Measurements from ENCODE around the gene TGM2. TPM values are rescaled to one million over a fixed set of nuclear protein-coding genes. Genes with fewer than 3 reads are reported as not detected.

TGM2 gene
- total and polyA plus RNA-seq, 9 of the 15 experiments (the other 6 are each of a cell fraction or from before 2014, with no cell fraction given) = 5.5 to 78.5 (median 37.6) TPM

DNA sequence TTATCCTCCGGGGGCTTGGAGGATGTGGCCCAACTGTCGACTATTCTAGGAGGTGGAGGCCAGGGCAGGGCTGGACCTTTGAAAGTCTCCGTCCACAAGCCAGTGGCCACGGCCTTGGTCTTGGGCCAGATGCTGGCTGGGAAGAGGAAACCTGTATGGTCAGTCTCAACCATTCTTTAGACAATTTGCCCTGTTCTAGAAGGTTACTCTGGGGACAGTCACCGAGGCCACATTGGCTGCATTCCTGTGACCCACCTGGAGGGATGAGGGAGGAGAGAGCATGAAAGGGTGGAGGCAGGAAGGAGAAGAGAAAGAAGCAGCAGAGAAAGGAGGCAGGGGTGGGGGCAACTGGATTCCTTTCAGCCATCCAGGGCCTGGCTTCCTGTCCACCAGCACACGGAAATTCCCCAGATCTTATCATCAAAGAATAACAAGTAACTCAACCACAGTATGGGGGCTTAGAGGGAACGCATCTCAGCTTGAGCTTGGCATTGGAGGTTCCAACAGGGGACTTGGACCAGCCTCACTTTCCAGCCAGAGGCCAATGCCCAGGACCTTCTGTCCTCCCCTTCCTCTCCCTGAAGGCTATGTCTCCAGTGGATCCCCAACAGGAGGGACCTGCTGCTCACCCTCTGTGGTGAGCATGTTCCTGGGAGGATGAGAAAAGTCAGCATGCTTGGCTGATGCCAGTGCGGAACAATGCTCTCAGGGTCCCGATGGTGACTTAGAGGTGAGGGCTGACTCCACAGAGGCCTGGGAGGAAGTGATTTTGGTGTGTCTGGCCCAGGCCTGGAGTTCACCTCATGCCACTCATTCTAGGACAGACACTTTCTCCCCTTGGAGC, 30.4 kb downstream of the TGM2 start (continued):
- TF ChIP-seq, protein P1, sequence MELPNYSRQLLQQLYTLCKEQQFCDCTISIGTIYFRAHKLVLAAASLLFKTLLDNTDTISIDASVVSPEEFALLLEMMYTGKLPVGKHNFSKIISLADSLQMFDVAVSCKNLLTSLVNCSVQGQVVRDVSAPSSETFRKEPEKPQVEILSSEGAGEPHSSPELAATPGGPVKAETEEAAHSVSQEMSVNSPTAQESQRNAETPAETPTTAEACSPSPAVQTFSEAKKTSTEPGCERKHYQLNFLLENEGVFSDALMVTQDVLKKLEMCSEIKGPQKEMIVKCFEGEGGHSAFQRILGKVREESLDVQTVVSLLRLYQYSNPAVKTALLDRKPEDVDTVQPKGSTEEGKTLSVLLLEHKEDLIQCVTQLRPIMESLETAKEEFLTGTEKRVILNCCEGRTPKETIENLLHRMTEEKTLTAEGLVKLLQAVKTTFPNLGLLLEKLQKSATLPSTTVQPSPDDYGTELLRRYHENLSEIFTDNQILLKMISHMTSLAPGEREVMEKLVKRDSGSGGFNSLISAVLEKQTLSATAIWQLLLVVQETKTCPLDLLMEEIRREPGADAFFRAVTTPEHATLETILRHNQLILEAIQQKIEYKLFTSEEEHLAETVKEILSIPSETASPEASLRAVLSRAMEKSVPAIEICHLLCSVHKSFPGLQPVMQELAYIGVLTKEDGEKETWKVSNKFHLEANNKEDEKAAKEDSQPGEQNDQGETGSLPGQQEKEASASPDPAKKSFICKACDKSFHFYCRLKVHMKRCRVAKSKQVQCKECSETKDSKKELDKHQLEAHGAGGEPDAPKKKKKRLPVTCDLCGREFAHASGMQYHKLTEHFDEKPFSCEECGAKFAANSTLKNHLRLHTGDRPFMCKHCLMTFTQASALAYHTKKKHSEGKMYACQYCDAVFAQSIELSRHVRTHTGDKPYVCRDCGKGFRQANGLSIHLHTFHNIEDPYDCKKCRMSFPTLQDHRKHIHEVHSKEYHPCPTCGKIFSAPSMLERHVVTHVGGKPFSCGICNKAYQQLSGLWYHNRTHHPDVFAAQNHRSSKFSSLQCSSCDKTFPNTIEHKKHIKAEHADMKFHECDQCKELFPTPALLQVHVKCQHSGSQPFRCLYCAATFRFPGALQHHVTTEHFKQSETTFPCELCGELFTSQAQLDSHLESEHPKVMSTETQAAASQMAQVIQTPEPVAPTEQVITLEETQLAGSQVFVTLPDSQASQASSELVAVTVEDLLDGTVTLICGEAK (IDR thresholded peaks at IDR 0.05) = no peak
- TF ChIP-seq, protein P1 (CRISPR knock-in tag; IDR thresholded peaks at IDR 0.05) = no peak
- TF ChIP-seq FOS (IDR thresholded peaks at IDR 0.05; ENCODE audit: extremely low read depth, insufficient read length) (no peak), ARID2 (IDR thresholded peaks at IDR 0.05) (no peak), EZH2 (IDR thresholded peaks at IDR 0.05; ENCODE audit: borderline replicate concordance, low read depth, low read length) (no peak), TAF9B (IDR thresholded peaks at IDR 0.05; ENCODE audit: partially characterized antibody) (no peak), ZNF77 (CRISPR knock-in tag; IDR thresholded peaks at IDR 0.05) (no peak), SETDB1 (IDR thresholded peaks at IDR 0.05; ENCODE audit: low read length) (no peak), ZNF354B (CRISPR knock-in tag; IDR thresholded peaks at IDR 0.05) (no peak), SMAD1 (IDR thresholded peaks at IDR 0.05; ENCODE audit: low read depth, low read length, partially characterized antibody) (no peak), POU5F1 (IDR thresholded peaks at IDR 0.05; ENCODE audit: borderline replicate concordance, low read depth, low read length, partially characterized antibody) (no peak), DLX4 (CRISPR knock-in tag; IDR thresholded peaks at IDR 0.05) (no peak), NCOA2 (IDR thresholded peaks at IDR 0.05; ENCODE audit: partially characterized antibody in 2 of 2) (no peak), ZNF184 (CRISPR knock-in tag; IDR thresholded peaks at IDR 0.05) (peak; percentile 82)
- TF ChIP-seq, protein P2, sequence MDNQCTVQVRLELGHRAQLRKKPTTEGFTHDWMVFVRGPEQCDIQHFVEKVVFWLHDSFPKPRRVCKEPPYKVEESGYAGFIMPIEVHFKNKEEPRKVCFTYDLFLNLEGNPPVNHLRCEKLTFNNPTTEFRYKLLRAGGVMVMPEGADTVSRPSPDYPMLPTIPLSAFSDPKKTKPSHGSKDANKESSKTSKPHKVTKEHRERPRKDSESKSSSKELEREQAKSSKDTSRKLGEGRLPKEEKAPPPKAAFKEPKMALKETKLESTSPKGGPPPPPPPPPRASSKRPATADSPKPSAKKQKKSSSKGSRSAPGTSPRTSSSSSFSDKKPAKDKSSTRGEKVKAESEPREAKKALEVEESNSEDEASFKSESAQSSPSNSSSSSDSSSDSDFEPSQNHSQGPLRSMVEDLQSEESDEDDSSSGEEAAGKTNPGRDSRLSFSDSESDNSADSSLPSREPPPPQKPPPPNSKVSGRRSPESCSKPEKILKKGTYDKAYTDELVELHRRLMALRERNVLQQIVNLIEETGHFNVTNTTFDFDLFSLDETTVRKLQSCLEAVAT (IDR thresholded peaks at IDR 0.05) = no peak
- TF ChIP-seq, protein P3, sequence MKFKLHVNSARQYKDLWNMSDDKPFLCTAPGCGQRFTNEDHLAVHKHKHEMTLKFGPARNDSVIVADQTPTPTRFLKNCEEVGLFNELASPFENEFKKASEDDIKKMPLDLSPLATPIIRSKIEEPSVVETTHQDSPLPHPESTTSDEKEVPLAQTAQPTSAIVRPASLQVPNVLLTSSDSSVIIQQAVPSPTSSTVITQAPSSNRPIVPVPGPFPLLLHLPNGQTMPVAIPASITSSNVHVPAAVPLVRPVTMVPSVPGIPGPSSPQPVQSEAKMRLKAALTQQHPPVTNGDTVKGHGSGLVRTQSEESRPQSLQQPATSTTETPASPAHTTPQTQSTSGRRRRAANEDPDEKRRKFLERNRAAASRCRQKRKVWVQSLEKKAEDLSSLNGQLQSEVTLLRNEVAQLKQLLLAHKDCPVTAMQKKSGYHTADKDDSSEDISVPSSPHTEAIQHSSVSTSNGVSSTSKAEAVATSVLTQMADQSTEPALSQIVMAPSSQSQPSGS (CRISPR knock-in tag; IDR thresholded peaks at IDR 0.05) = no peak
